Mesenchymal stem cell (in vitro differentiated cells and primary cell): ENCODE measurements around the gene FSD1L.

Source experiments
- DNase-seq: peaks from one replicate; pipeline ENCODE4 v3.0.0-alpha.2; 2013
- H2AFZ ChIP-seq: one replicate; pipeline ENCODE4 v1.6.1; 2013; ENCODE audit warnings: low read depth, mild to moderate bottlenecking, control low read depth, inconsistent platforms, low read length, moderate library complexity
- H2AK5ac ChIP-seq: 2 replicates; pipeline ENCODE4 v1.6.1; 2013; ENCODE audit warnings: low read length, moderate library complexity, mild to moderate bottlenecking, inconsistent platforms; ENCODE audit not compliant: severe bottlenecking
- H2BK120ac ChIP-seq: one replicate; pipeline ENCODE4 v1.6.1; 2013; ENCODE audit warnings: low read depth, mild to moderate bottlenecking, inconsistent platforms, low read length, moderate library complexity
- H2BK12ac ChIP-seq, 2 experiments: one replicate each; pipeline ENCODE4 v1.6.1; 2013; ENCODE audit warnings: inconsistent platforms in 2 of 2, low read length in 2 of 2, mild to moderate bottlenecking in 2 of 2, moderate library complexity in 2 of 2, control low read depth in 1 of 2
- H2BK15ac ChIP-seq: one replicate; pipeline ENCODE4 v1.6.1; 2013; ENCODE audit warnings: mild to moderate bottlenecking, low read depth, inconsistent platforms; ENCODE audit not compliant: poor library complexity, severe bottlenecking
- H2BK5ac ChIP-seq: 2 replicates; pipeline ENCODE4 v1.6.1; 2013; ENCODE audit warnings: low read depth, mild to moderate bottlenecking, low read length, control low read depth, inconsistent platforms; ENCODE audit not compliant: poor library complexity, severe bottlenecking
- H3K14ac ChIP-seq, 2 experiments: one replicate each; pipeline ENCODE4 v1.6.1; 2013; ENCODE audit warnings: inconsistent platforms in 2 of 2, low read length in 2 of 2, control low read depth in 1 of 2, mild to moderate bottlenecking in 1 of 2, moderate library complexity in 1 of 2
- H3K18ac ChIP-seq, 2 experiments: one replicate each; pipeline ENCODE4 v1.6.1; 2013; ENCODE audit warnings: inconsistent platforms in 2 of 2, low read length in 2 of 2, control low read depth in 1 of 2, low read depth in 1 of 2, mild to moderate bottlenecking in 1 of 2
- H3K23ac ChIP-seq, 2 experiments: one replicate each; pipeline ENCODE4 v1.6.1; 2013; ENCODE audit warnings: inconsistent platforms in 2 of 2, low read length in 2 of 2, mild to moderate bottlenecking in 2 of 2, moderate library complexity in 2 of 2, control low read depth in 1 of 2
- H3K27ac ChIP-seq: 2 replicates; pipeline ENCODE4 v1.5.1; 2013; ENCODE audit warnings: mild to moderate bottlenecking, moderate library complexity, low read length, control low read depth, inconsistent platforms; ENCODE audit not compliant: poor library complexity, severe bottlenecking
- H3K27me3 ChIP-seq, 2 experiments: 2 replicates each; pipeline versions ENCODE4 v1.6.1 to v1.7.0; 2013; ENCODE audit warnings: low read length in 2 of 2, mild to moderate bottlenecking in 2 of 2, moderate library complexity in 2 of 2, control low read depth in 1 of 2, inconsistent platforms in 1 of 2; ENCODE audit not compliant: control insufficient read depth in 1 of 2, insufficient read depth in 1 of 2
- H3K36me3 ChIP-seq, 2 experiments: 2 replicates each; pipeline versions ENCODE4 v1.6.1 to v1.7.0; 2013; ENCODE audit warnings: low read length in 2 of 2, control low read depth in 1 of 2, inconsistent platforms in 1 of 2, low read depth in 1 of 2, mild to moderate bottlenecking in 1 of 2; ENCODE audit not compliant: insufficient read depth in 2 of 2, control insufficient read depth in 1 of 2
- H3K4ac ChIP-seq, 2 experiments: one replicate each; pipeline ENCODE4 v1.6.1; 2013; ENCODE audit warnings: inconsistent platforms in 2 of 2, low read length in 2 of 2, mild to moderate bottlenecking in 2 of 2, moderate library complexity in 2 of 2, control low read depth in 1 of 2, low read depth in 1 of 2
- H3K4me1 ChIP-seq: 2 replicates; pipeline ENCODE4 v1.6.1; 2013; ENCODE audit warnings: low read depth, low read length, control low read depth; ENCODE audit not compliant: control insufficient read depth, insufficient read depth
- H3K4me2 ChIP-seq: 2 replicates; pipeline ENCODE4 v1.6.1; 2013; ENCODE audit warnings: low read length, mild to moderate bottlenecking, inconsistent platforms; ENCODE audit not compliant: poor library complexity, severe bottlenecking
- H3K4me3 ChIP-seq, 2 experiments: 2 replicates each; pipeline versions ENCODE4 v1.5.1 to v1.7.0; 2013; ENCODE audit warnings: low read length in 2 of 2, mild to moderate bottlenecking in 2 of 2, control low read depth in 1 of 2, low read depth in 1 of 2; ENCODE audit not compliant: insufficient read depth in 1 of 2
- H3K79me1 ChIP-seq: replicated peaks from 2 replicates; pipeline ENCODE4 v1.6.1; 2013; ENCODE audit warnings: mild to moderate bottlenecking, control low read depth, low read length, inconsistent platforms; ENCODE audit not compliant: poor library complexity, severe bottlenecking
- H3K9ac ChIP-seq: 2 replicates; pipeline ENCODE4 v1.7.0; 2013; ENCODE audit warnings: mild to moderate bottlenecking, low read length, moderate library complexity
- H3K9me3 ChIP-seq: 2 replicates; pipeline ENCODE4 v1.7.0; 2013; ENCODE audit warnings: mild to moderate bottlenecking, low read length; ENCODE audit not compliant: control insufficient read depth
- H4K8ac ChIP-seq: one replicate; pipeline ENCODE4 v1.6.1; 2013; ENCODE audit warnings: inconsistent platforms, mild to moderate bottlenecking, low read length, moderate library complexity
- H4K91ac ChIP-seq: one replicate; pipeline ENCODE4 v1.6.1; 2013; ENCODE audit warnings: mild to moderate bottlenecking, low read length, inconsistent platforms
- WGBS: methylation state at CpG from one replicate; pipeline ENCODE4 v1.1.7; 2013; ENCODE audit warnings: mixed read lengths; 5-methylcytosine and 5-hydroxymethylcytosine counted together

Gene FSD1L

DNA sequence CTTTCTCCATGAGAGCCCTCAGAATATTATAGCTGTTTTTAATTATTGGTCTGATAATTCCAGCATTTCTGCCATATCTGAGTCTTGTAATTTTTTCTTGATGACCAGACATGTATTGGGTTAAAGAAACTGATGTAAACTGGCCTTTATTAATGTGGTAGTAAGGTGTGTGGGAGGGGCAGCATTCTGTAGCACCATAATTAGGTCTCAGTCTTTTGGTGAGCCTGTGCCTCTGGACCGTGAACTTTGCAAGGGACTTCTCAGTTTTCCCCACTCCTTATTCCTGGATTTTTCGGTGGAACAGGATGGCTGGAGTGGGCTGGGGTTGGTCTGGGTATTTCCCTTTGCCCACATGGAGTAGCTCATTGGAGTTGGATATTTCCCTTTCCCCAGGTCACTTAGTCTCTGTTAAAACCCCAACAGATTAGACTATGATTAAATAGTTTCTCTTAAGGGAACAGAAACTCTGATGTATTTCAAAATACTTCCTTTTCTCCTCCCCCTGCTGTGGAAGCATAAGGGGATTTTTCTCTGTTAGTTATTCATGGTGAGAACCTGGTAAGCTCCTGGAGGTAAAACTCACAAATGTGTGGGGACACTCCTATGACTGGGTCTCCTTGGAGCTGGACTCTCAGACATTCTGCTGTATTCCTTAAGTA is 52.4 kb downstream of the FSD1L start:
- 100% methylated on average over 1 of the region's 2 CpGs for WGBS
- no peak overlapping the region for H2BK15ac ChIP-seq
- no peak overlapping the region for H2BK5ac ChIP-seq
- H3K4me3 ChIP-seq, result no peak overlapping the region
- no peak overlapping the region for H2BK12ac ChIP-seq
- no peak overlapping the region for H2AFZ ChIP-seq
- no peak overlapping the region for H3K18ac ChIP-seq
- H3K23ac ChIP-seq, result no peak overlapping the region
- no peak overlapping the region for H3K4ac ChIP-seq
- H2AK5ac ChIP-seq, result no peak overlapping the region
- H3K4me2 ChIP-seq, result no peak overlapping the region
- no peak overlapping the region for H4K91ac ChIP-seq
- peaks cover 2% of the 10 kb centered on the region for H3K4me1 ChIP-seq
- H2BK120ac ChIP-seq, result no peak overlapping the region
- peak; percentile 28 for DNase-seq
- H3K9me3 ChIP-seq, result no peaks in the 10 kb centered on the region
- no peak overlapping the region for H3K14ac ChIP-seq
- H3K79me1 ChIP-seq, result peaks cover 10% of the 10 kb centered on the region
- no peak overlapping the region for H3K9ac ChIP-seq
- H3K27me3 ChIP-seq, result no peaks in the 10 kb centered on the region
- no peaks in the 10 kb centered on the region for H3K36me3 ChIP-seq
- H3K27ac ChIP-seq, result peak overlapping the region; percentile 65
- H4K8ac ChIP-seq, result no peak overlapping the region

- WGBS, result 100% methylated on average over 2 of the region's 4 CpGs
- H3K4me3 ChIP-seq, result no peak overlapping the region
- no peak for DNase-seq
- H3K4me1 ChIP-seq, result peaks cover 2% of the 10 kb centered on the region
- H3K18ac ChIP-seq, result no peak overlapping the region
- no peak overlapping the region for H2BK12ac ChIP-seq
- H2BK5ac ChIP-seq, result no peak overlapping the region
- H2AFZ ChIP-seq, result no peak overlapping the region
- H3K14ac ChIP-seq, result no peak overlapping the region
- H2BK120ac ChIP-seq, result no peak overlapping the region
- H3K9me3 ChIP-seq, result no peaks in the 10 kb centered on the region
- no peak overlapping the region for H3K9ac ChIP-seq
- no peak overlapping the region for H2AK5ac ChIP-seq
- no peak overlapping the region for H4K8ac ChIP-seq
- H3K79me1 ChIP-seq, result peaks cover 10% of the 10 kb centered on the region
- H3K36me3 ChIP-seq, result peaks cover 0 to 2% of the 10 kb centered on the region in 2 experiments
- no peak overlapping the region for H2BK15ac ChIP-seq
- H3K27me3 ChIP-seq, result no peaks in the 10 kb centered on the region
- H3K23ac ChIP-seq, result no peak overlapping the region
- no peak overlapping the region for H3K4me2 ChIP-seq
- no peak overlapping the region for H4K91ac ChIP-seq
- no peak overlapping the region for H3K4ac ChIP-seq
- no peak overlapping the region for H3K27ac ChIP-seq
Measured at GRCh38 chr9:105501414-105501813, 53.6 kb downstream of the FSD1L start.

- H3K4ac ChIP-seq, result no peak overlapping the region
- no peak for DNase-seq
- no peak overlapping the region for H2BK120ac ChIP-seq
- H3K27ac ChIP-seq, result no peak overlapping the region
- H4K8ac ChIP-seq, result no peak overlapping the region
- no peak overlapping the region for H3K14ac ChIP-seq
- no peak overlapping the region for H2BK15ac ChIP-seq
- no peak overlapping the region for H2BK5ac ChIP-seq
- H3K79me1 ChIP-seq, result peaks cover 10% of the 10 kb centered on the region
- no peak overlapping the region for H3K4me3 ChIP-seq
- no peak overlapping the region for H3K18ac ChIP-seq
- H3K9ac ChIP-seq, result no peak overlapping the region
- H3K4me2 ChIP-seq, result no peak overlapping the region
- peaks cover 2% of the 10 kb centered on the region for H3K4me1 ChIP-seq
- no peak overlapping the region for H2BK12ac ChIP-seq
- peaks cover 0 to 11% of the 10 kb centered on the region in 2 experiments for H3K36me3 ChIP-seq
- no peak overlapping the region for H2AK5ac ChIP-seq
- H2AFZ ChIP-seq, result no peak overlapping the region
- no peaks in the 10 kb centered on the region for H3K9me3 ChIP-seq
- no peaks in the 10 kb centered on the region for H3K27me3 ChIP-seq
- no peak overlapping the region for H3K23ac ChIP-seq
- no peak overlapping the region for H4K91ac ChIP-seq
- WGBS, result no CpG with 5 or more reads among the region's 2 CpGs
Measured at GRCh38 chr9:105502276-105502675, 54.4 kb downstream of the FSD1L start.

GRCh38 chr9:105503881-105504280 is 56.0 kb downstream of the FSD1L start:
- Histone ChIP-seq H3K4me3 (no peak overlapping the region), H3K4ac (no peak overlapping the region), H3K79me1 (peaks cover 6% of the 10 kb centered on the region)

More at GRCh38 chr9:105503881-105504280, 56.0 kb downstream of the FSD1L start:
- no peak overlapping the region for H3K27ac ChIP-seq
- H2BK5ac ChIP-seq, result no peak overlapping the region
- no peak overlapping the region for H3K4me2 ChIP-seq
- no peak overlapping the region for H2AFZ ChIP-seq
- H2BK120ac ChIP-seq, result no peak overlapping the region
- peaks cover 2% of the 10 kb centered on the region for H3K4me1 ChIP-seq
- no peak overlapping the region for H3K14ac ChIP-seq
- H2BK15ac ChIP-seq, result no peak overlapping the region
- H3K36me3 ChIP-seq, result peaks cover 0 to 16% of the 10 kb centered on the region in 2 experiments
- no peak overlapping the region for H3K9ac ChIP-seq
- no peak overlapping the region for H2BK12ac ChIP-seq
- no peak overlapping the region for H4K91ac ChIP-seq
- DNase-seq, result peak; percentile 37
- H2AK5ac ChIP-seq, result no peak overlapping the region
- no peaks in the 10 kb centered on the region for H3K9me3 ChIP-seq
- H3K18ac ChIP-seq, result no peak overlapping the region
- no peak overlapping the region for H4K8ac ChIP-seq
- H3K27me3 ChIP-seq, result no peaks in the 10 kb centered on the region
- H3K23ac ChIP-seq, result no peak overlapping the region
